Putamen (tissue), 1 donor: ENCODE measurements around the gene FNDC5.

Experiments
- DNase-seq: peaks from one replicate; pipeline ENCODE4 v3.0.0-alpha.2; 2016; ENCODE audit warnings: low spot score

The FNDC5 gene

DNA sequence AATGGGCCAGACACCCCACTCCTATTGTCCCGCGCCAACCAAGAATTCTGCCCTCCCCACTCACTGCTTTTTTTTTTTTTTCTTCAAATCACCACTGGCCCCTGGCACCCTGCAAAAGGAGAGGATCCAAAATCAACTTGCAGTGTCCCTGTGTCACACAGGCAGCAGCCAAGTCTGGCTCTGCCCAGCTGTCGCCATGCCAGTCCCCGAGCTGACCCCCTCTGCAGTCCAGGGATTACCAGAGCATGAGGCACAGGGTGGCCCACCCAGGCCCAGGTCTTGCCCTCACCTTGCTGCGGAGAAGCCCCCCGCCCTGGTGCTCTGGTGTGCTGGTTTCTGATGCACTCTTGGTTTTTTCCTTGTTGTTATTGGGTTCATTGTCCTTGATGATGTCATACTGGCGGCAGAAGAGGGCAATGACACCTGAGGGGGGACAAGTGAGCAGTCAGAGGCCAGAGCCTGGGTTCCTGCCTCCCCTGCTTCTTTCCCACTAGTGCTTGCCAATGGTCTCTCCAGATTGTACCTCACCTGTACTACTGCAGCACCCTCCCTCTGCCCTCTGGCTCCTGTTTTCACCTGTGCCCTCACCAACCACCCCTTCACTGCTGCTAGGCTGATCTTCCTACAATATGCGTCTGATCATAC, 6.2 kb downstream of the FNDC5 start:
- no peak for DNase-seq

DNA sequence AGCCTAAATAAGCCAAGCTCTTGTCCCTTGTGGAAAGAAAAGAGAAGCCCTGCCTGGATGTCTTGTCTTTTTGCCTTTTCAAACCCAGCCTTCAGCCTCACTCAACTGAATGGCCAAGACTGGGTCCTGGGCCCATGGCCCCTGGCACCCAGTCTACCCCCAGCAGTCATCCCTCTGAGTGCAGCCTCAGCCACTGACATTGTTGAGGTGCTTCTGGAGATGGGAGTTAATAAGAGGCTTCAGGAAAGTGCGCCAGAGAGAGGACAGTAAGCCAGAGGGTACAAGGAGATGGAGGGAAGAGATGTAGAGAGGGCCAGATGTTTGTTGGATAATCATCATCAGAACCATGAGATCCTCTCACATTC, 6.8 kb downstream of the FNDC5 start:
- no peak for DNase-seq

DNA sequence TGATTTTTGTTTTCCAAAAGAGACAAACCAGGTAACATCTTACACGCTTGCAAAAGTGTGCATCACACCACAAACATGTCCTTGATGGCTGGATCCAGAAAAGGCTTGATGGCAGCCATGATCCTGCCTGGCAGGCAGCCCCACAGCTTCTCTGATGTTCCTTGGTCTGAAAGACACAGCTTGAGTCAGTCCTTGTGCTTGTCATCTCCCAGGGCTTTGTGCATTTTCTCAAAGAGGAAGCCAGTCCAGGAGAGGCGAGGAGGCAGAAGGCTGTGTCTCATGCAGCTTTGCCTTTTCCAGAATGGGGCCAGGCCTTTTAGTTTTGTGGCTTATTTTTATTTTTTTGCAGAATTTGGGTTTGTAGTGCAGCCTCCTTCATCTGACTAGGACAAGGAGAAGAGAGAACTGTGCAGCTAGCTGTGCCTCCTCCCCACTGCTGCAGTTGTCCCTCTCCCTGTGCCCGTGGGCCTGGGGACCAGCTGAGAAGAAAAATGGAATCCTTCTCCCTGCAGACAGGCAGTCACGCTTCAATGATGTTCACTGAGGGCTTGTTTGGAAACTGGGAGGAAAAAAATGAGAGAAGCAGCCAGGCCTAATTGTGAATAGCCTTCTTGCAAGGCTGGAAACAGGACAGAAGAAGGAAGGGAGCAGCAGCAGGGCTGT, 7.4 kb downstream of the FNDC5 start:
- no peak for DNase-seq

DNA sequence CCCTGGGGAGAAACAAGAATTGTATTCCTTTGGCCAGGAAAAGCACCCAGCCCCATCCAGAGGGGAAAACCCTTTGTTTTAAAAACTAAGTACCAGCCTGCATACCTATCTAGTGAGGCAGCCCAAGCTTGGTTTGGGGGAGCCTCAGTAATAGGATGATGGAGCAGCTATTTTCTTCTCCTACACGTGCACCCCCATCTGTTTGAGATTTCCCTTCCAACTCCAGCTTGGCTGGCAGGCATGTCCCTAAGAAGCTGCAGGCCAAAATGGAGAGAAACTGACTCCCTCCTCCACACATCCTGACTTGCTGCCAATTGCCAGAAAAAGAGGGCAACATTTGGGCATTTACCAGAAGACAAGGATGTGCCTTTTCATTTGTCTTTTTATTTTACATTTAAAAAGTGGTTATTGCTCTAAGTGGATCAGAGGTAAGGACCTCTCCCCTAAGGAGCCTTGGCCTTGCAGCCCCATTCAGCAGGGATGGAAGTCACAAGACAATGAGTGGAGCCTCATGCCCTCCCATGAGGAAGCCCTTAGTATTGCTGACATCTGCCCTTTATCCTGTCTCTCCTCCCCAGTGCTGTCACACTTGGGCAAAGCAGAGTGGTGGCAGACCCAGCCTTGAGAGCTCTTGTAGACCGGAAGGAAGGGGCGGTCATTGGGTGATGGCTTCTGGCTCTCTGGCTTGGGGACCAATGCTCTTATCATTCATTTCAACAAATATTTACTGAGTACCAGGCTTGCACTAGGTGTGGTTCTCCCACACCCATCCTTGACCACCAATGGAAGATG, 8.6 kb downstream of the FNDC5 start:
- no peak for DNase-seq

DNA sequence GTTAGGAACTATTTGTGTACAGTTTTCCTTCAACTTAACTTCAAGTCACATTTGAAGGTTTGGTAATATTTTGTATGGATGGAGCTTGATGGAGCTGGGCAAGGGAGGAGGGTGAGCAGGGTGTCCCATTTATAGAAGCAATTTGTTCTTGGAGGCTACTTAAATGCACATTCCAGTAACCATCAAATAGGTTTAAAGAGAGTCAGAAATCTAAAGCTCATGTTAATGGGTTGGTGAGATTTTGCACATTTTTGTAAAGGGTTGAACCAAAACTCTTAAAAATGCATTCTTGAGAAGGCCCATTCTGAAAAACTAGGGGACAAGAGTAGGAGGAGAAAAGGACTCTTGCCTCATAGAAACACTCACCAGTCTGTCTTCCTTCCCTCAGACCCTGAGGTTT, 10.1 kb downstream of the FNDC5 start:
- DNase-seq = no peak

DNA sequence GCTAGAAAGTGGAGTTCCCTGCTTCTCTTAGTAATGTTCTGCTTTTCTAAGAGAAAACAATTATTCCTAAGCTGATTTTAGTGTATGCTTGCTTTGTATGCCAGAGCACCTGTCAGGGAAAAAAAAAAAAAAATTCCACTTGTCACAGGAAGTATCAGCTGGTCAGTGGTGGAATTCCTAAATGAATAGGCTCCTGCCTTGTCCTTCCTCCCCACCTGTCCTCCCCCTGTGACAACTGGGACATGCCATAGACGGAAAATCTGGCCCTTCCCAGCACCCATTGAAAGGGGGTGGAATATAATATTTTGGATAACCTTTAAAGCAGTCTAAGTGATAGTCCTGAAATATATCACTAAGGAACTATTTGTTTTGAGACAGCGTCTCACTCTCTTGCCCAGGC, 10.8 kb downstream of the FNDC5 start:
- no peak for DNase-seq

DNA sequence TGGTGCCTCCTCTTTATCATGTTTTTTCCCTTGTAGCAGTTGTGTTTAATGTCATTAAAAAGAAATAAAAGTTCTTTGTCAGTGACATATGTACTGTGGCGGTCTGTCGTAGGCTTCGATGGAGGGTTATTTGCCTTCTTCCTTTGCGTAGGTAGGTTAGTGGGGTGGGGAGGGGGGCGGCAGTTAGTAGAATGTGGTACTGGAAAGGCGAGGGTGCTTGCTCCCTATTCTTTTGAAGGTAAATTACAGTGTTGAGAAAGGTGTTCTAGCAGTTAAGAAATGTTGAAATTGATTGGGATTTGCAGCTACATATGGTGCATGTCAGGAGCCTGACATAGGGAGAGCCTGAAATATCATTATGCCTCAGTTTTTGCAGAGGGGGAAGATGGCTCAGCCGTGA, 11.9 kb downstream of the FNDC5 start:
- peak; percentile 77 for DNase-seq

DNA sequence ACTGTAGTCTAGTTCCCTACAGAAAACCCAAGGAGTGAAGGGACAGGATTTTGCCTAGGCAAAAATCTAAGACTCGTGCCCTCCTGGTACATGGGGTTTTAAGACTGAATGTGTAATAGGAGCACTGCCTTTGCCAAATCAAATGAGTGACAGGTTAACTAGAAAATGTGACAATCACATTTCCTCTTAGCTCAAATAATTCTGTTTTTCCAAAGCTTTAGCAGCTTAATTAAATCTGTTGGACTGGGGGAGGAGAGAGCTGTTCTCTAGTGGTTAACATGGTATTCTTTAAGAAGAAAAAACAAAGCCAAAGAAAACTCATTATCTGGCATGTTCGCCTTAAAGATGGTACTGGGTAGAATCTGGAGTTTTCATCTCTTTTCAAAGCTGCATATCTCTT, 12.6 kb downstream of the FNDC5 start:
- peak; percentile 47 for DNase-seq

DNA sequence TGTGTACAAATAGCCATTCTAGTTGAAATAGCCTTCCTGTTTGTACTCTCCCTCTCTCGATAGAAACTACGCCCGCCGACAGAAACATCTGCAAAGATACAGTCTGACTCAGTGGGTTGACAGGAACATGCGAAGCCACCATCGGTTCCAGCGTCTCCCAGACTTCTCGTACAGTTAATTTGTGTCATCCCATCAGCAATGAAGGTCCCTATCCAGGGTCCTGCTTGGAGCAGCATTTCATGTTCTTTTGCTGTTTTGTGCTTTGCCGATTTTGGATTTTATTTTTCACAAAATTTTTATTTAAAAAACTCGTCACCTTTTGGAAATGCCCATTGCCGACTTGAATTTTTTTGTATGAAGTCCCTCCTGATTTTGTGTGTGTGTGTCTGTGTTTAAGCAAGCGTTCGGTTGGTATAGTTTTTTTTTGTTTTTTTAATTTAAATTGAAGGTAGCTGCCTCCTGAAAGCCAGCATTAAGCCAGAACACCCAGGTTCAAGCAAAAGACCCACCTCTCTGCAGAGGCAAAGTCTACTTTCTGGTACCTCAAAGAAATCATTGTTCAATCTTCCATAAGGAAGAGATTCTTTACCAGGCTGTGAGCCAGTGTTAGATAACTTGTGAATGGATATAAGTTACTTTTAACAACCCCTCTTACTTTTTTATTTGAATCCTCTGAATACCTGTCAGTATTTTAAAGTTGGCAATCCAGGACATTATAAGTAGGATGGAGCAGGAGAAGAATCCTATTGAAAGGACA, 14.7 kb downstream of the FNDC5 start:
- no peak for DNase-seq

DNA sequence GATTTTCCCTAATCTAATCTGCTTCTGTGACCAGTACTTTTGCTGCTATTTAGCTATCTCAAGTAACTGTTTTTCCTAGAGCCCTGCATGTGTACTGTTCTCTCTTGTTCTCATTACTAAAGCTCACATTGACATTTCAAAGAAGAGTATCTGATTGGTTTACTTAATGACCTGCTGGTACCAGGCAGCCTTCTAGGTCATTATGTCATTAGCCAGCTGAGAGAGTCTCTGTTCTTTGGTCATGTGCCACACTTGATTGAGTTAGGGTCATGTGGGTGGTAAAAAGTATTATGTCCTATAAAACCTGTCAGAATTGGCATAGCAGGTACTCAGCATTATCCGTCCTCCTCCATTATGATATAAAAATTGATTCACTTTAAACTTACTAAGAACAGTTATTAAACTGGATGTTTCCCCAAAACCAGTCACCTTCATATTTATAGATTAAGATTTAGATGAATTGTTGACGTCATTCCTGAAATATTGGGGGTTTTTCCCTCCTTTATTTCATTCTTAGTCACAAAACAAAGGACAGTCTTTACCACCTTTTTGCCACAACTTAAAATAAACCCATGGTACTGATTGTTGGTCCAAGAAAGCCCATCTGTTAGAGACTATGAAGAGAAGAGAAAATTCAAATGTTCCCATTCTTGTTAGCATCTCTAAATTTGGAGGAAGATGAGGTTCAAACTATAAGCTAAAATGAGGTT, 22.2 kb downstream of the FNDC5 start:
- no peak for DNase-seq

DNA sequence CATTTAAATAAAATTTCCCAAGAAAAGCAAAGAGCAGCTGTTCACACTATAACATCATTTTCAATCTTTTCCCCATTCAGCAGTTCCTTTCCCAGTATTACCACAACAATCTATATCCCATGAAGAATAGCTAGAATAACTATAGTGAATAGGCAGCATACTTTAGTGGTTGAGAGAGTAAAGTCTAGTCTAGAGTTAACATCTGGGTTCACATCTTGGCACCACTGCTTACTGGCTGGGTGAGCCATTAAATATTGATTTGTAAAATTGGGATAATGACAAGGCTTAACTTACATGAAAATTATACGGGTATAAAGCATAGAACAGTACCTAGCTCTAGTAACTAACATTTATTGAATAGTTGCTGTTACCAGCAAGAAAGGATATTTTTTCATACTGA, 38.8 kb downstream of the FNDC5 start:
- no peak for DNase-seq

DNA sequence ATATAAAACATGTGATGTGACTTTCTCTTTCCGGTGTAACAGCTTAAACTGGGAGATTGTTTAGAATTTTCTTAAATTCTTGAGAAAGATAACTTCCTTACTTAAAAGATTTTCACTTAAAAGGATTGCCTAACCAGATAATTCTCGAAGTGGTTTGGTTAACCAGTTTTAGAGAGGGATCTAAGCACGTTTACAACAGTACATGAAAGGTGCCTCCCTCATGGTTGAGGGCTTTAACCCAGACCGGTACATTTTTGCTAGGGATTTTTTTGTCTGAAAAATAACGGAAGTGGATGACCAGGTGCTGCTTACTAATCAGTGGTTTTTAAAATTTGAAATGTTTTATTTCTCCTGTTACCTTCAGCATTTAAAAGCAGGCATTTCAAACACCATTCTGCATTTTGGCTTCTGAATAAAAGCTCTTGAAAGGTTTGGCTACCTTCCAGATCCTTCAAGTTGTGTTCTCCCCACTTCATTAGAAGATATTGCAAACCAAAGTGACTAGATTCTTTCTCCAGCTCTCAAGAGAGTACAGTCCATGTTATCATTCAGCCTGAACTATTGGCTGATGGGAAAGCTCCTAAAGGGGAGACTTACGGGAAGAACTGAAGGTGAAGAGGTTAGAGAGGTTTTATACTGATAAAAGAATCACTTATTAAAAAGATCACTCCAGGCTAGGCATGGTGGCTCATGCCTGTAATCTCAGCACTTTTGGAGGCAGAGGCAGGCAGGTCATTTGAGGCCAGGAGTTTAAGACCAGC, 40.4 kb downstream of the FNDC5 start:
- no peak for DNase-seq

DNA sequence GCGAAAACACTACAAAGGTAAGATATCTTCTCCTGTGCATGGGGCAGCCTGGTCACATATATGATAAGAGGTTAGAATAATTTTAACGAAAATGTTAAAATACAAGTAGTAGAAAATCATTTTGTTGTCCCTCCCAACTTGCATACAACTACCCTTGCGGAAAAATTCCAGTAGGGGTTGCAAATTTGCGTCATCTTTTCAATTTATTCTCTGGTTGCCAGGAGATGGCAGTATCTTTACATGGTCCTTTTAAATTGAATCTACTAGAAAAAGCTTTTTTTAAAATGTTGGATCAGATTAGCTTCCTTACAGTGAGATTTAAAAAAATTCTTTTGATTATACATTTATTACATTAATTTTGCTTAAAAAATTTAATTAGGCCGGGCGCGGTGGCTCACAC, 42.4 kb downstream of the FNDC5 start:
- DNase-seq = no peak

DNA sequence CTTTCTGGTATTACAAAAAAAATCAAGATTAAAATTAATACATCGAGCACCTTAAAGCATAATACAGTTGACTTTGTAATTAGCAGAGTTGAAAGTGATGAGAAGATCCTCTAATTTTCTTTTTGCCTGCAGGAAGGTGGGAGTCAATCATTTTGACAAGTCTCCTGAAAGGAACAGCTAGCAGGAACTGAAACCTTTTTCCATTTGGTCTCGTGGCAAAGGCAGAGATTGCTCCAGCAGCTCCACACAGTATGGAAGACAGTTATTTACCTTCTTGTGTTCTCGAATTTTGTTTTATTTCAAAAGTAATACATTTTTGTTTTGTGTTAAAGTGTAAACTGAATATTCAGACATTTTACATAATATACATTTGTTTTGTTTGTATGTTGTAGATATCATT, 45.5 kb downstream of the FNDC5 start:
- peak; percentile 75 for DNase-seq

DNA sequence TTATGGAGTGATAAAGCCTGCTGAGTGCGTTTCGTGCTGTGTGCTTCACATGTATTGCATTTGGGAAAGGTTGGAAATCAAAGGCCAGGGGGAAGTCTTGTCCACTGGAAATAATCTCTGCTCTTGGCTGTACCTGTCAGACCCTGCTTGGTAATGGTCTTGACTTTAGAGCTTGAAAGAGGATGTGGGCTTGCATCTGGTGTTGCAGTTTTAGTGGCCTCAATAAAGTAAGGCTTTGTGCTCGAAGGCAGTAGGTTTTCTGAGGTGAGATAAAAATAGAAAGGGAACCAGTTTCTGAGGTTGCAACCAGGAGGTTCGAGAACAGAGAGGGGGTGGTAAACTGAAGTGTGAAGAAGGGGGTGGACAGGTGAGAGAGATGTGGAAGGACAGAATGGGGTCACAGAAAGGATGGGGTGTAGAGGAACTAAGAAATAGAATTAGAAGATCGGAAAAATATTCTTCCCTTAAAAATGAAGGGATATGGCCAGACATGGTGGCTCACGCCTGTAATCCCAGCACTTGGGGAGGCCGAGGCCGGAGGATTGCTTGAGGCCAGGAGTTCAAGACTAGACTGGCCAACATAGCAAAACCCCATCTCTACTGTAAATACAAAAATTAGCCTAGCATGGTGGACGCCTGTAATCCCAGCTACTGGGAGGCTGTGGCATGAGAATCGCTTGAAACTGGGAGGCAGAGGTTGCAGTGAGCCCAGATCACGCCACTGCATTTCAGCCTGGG, 51.7 kb downstream of the FNDC5 start:
- peak; percentile 79 for DNase-seq

DNA sequence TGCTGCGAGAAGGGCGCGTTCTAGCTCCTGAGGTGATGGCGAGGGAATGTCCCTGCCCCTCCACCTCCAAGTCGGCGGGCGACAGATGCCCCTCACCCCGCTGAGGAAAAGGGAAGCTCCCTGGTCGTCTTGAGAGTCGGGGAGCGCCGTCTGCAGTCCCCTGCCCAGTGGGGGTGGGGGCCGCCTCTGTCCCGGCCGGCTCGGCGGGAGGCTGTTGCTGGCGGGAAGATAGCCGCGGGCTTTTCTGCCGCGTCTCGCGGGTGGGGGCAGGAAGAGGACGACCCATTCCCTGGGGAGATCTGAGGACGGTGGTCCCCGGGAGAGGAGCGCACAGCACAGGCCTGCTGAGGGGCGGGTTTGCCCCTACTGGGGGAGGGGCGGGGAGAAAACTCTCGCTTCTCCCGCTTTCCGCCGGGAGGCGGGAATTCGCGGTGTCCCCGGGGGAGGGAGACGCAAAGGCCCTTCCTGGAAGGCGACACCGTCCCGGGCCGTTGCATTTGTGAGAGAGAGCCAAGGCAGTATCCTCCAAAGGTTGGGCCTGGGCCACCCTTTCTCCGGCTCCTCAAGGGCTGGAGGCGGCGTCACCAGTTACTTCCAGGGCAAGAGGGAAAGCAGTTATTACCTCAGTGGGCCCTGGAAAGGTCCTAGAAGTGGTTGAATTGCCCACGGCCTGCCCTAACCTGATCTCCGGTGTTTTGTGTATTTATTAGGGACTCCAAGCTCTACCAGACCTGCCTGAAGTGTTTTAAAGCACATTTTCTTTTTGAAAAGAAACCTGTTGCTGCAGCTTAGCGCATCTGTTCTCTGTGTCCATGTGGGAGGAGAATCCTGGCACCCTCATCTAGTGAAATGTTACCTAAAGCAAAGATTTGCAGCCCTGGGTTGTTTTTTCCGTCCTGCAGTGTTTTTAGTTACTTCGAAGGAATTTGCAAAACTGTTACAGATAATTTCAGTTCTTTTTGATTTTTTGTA, 52.6 kb downstream of the FNDC5 start:
- DNase-seq = peak; percentile 62

DNA sequence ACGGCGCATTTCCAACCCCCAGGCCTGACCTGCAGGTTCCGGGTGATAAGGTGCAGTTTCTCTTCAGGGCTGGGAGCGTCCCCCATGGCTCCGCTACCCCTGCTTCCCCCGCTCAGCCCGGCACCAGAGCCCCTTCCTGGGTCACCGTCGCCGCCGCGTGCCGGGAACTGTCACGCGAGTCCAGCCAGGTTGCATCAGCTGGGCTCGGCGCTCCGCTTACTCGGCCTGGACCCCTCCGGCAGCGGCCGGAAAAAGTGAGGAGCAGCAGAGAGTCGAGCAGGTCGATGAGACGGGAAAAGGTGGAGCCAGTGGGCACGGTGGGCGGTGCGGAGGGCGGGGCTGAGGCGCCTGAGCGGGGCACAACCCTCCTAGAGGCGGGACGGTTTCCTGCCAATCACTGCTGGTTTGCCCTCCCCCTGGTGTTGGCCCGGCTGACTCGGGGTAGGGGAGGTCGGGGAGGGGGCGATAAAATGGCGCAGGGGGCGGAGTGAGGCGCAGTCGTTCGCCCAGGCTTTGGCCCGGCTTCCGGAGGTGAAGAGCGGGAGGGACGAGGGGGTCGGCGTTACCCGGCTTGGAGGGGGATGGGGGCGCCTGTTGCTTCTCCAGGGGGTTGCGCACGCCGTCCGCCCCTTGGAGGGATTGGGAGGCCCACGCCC, 53.4 kb downstream of the FNDC5 start, which contains the start of the genes S100PBP and YARS1:
Gene S100PBP, plus strand, starts transcription at position 495 of the 656 bp plus-strand sequence. CDS start 8,447 bp downstream, outside the sequence.
Gene YARS1, minus strand, starts transcription at position 200 of the 656 bp plus-strand sequence. Its CDS starts 114 bp downstream, at position 86.
- DNase-seq = peak; percentile 99

DNA sequence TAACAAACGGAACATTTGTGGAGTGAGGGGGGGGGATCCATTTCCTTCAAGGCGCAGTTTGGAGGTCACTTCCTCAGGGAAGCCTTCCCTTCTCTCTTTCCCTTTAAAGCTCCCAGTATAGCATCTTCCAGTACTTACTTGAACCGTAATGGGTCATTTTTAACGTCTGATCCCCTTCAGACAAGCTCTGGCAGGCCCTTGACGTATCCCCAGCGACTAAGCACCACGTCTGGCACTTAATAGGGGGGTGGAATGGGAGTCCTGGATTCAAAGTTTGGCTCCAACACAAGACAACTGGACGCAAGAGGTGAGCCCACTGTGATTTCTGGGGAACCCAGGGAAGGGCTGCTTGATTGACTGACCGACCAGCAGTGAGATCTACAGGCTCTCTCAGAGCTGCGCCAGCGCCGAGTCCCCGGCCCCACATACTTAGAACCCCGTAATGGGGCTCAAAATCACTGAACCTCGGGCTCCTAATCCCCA, 54.0 kb downstream of the FNDC5 start:
- no peak for DNase-seq
